Glomerular endothelial cell (primary cell): Measurements from ENCODE around the gene ABCD1. TPM values are rescaled to one million over a fixed set of nuclear protein-coding genes. Genes with fewer than 3 reads are reported as not detected.

ENCODE experiments used
- DNase-seq: peaks from one replicate; pipeline ENCODE4 v3.0.0-alpha.2; 2011; ENCODE audit warnings: low read depth, low spot score; ENCODE audit errors: extremely low read depth
- total RNA-seq: library from RNA; depleted of rRNA; stranded (reverse); fragments of >200 nt; gene quantifications from 2 replicates; pipeline ENCODE4 v1.2.3, GENCODE V29; 2015

Gene ABCD1
- total RNA-seq, 1 donor from 2014 or later = 20.9 TPM

GRCh38 chrX:153782313-153782712 is 57.7 kb downstream of the ABCD1 start:
- no peak for DNase-seq

- no peak for DNase-seq
Observed at GRCh38 chrX:153782871-153783270, 58.2 kb downstream of the ABCD1 start.

- DNase-seq = no peak
Observed at GRCh38 chrX:153783378-153784013, 58.8 kb downstream of the ABCD1 start.

- no peak for DNase-seq
Observed at GRCh38 chrX:153784325-153784967, 59.8 kb downstream of the ABCD1 start.

- no peak for DNase-seq
Observed at GRCh38 chrX:153786669-153787068, 62.0 kb downstream of the ABCD1 start.

- no peak for DNase-seq
Observed at GRCh38 chrX:153789654-153790053, 65.0 kb downstream of the ABCD1 start.

GRCh38 chrX:153791104-153791852 is 66.6 kb downstream of the ABCD1 start:
- no peak for DNase-seq

- no peak for DNase-seq
Observed at GRCh38 chrX:153792368-153792767, 67.7 kb downstream of the ABCD1 start.

- no peak for DNase-seq
Observed at GRCh38 chrX:153793291-153793690, 68.6 kb downstream of the ABCD1 start.

Other genes starting within 250 kb of the ABCD1 start
- gene BGN, start 229.9 kb upstream of the ABCD1 start, total RNA-seq = 5.9 and 166 TPM in 2 replicates
- gene ATP2B3, start 207.2 kb upstream of the ABCD1 start, total RNA-seq = not detected in 2 replicates
- gene CCNQ, start 125.7 kb upstream of the ABCD1 start, total RNA-seq = 34.1 and 35.2 TPM in 2 replicates
- gene DUSP9, start 77.7 kb upstream of the ABCD1 start, total RNA-seq = 0.76 TPM in 1 of 2 replicates, not detected in the other
- gene PNCK, start 51.0 kb upstream of the ABCD1 start, total RNA-seq = not detected in 2 replicates
- gene SLC6A8, start 36.9 kb upstream of the ABCD1 start, total RNA-seq = 17.3 and 18.7 TPM in 2 replicates
- 206 and 215 TPM in 2 replicates for gene BCAP31, start 469 bp upstream of the ABCD1 start, total RNA-seq
- gene PLXNB3, start 39.4 kb downstream of the ABCD1 start, total RNA-seq = 25.6 and 37.6 TPM in 2 replicates
- gene SRPK3, start 56.2 kb downstream of the ABCD1 start, total RNA-seq = 0.34 TPM in 1 of 2 replicates, not detected in the other
- gene IDH3G, start 69.5 kb downstream of the ABCD1 start, total RNA-seq = 94.4 and 102 TPM in 2 replicates
- 212 and 286 TPM in 2 replicates for gene SSR4, start 69.8 kb downstream of the ABCD1 start, total RNA-seq
- gene PDZD4, start 105.7 kb downstream of the ABCD1 start, total RNA-seq = 0.10 and 0.12 TPM in 2 replicates
- gene L1CAM, start 161.3 kb downstream of the ABCD1 start, total RNA-seq = 1.6 and 17.1 TPM in 2 replicates
- not detected in 2 replicates for gene AVPR2, start 179.8 kb downstream of the ABCD1 start, total RNA-seq
- gene ARHGAP4, start 201.4 kb downstream of the ABCD1 start, total RNA-seq = 2.9 and 24.2 TPM in 2 replicates
- 144 and 194 TPM in 2 replicates for gene NAA10, start 210.2 kb downstream of the ABCD1 start, total RNA-seq
- 19.0 and 23.7 TPM in 2 replicates for gene RENBP, start 219.8 kb downstream of the ABCD1 start, total RNA-seq
- 54.4 and 91.0 TPM in 2 replicates for gene HCFC1, start 247.0 kb downstream of the ABCD1 start, total RNA-seq
- 3.3 and 6.7 TPM in 2 replicates for gene TMEM187, start 247.9 kb downstream of the ABCD1 start, total RNA-seq